Common myeloid progenitor, CD34-positive (primary cell): ENCODE results near the gene LRRC32.

Experiments used
- CTCF ChIA-PET: fragments of 350-600 bp; sonication (Branson Sonifier 250); formaldehyde crosslinking; loops from one replicate; lab custom pipeline; 2021; ENCODE audit warnings: antibody characterized with exemption; lab: Charles Lee
- POLR2A ChIA-PET: fragments of 350-600 bp; sonication (Branson Sonifier 250); formaldehyde crosslinking; loops from one replicate; lab custom pipeline; 2021; ENCODE audit warnings: antibody characterized with exemption; lab: Charles Lee
- DNase-seq, 3 donors: peaks; one replicate each; pipeline versions ENCODE4 v3.0.0 to v3.0.0-alpha.2; 2013
- H3K27ac ChIP-seq, 2 experiments: 1 replicate in 1 of 2; 2 replicates in 1 of 2; pipeline ENCODE4 v1.7.0; 2013; ENCODE audit warnings: inconsistent platforms in 2 of 2, low read length in 2 of 2, mild to moderate bottlenecking in 2 of 2, low read depth in 1 of 2, moderate library complexity in 1 of 2; ENCODE audit not compliant: severe bottlenecking in 2 of 2, insufficient read depth in 1 of 2, poor library complexity in 1 of 2
- H3K27me3 ChIP-seq, 5 experiments: replicated peaks in 2 of 5; 1 replicate in 3 of 5; 2 replicates in 2 of 5; pipeline versions ENCODE4 v1.6.1 to v1.7.0; 2013; ENCODE audit warnings: low read length in 4 of 5, mild to moderate bottlenecking in 2 of 5, moderate library complexity in 2 of 5, inconsistent platforms in 1 of 5; ENCODE audit not compliant: insufficient read depth in 5 of 5, control insufficient read depth in 4 of 5
- H3K36me3 ChIP-seq, 4 experiments: 1 replicate in 2 of 4; 2 replicates in 2 of 4; pipeline versions ENCODE4 v1.6.1 to v1.7.0; 2013; ENCODE audit warnings: low read length in 3 of 4, control low read depth in 1 of 4, mild to moderate bottlenecking in 1 of 4; ENCODE audit not compliant: control insufficient read depth in 4 of 4, insufficient read depth in 4 of 4
- H3K4me1 ChIP-seq, 4 experiments: 1 replicate in 3 of 4; 2 replicates in 1 of 4; pipeline versions ENCODE4 v1.6.1 to v1.7.1; 2013; ENCODE audit warnings: low read length in 3 of 4, mild to moderate bottlenecking in 3 of 4, control low read depth in 1 of 4, inconsistent platforms in 1 of 4, moderate library complexity in 1 of 4; ENCODE audit not compliant: control insufficient read depth in 4 of 4, insufficient read depth in 4 of 4; ENCODE audit errors: control extremely low read depth in 1 of 4
- H3K4me3 ChIP-seq, 7 experiments: 1 replicate in 4 of 7; 2 replicates in 3 of 7; pipeline versions ENCODE4 v1.5.1 to v1.7.0; 2013; ENCODE audit warnings: mild to moderate bottlenecking in 7 of 7, low read length in 6 of 7, moderate library complexity in 6 of 7, inconsistent platforms in 2 of 7, low read depth in 2 of 7, control low read depth in 1 of 7; ENCODE audit not compliant: insufficient read depth in 4 of 7, control insufficient read depth in 1 of 7; ENCODE audit errors: extremely low read depth in 1 of 7
- H3K9me3 ChIP-seq, 5 experiments: 1 replicate in 4 of 5; 2 replicates in 1 of 5; pipeline versions ENCODE4 v1.6.1 to v1.7.1; 2013; ENCODE audit warnings: low read length in 4 of 5, mild to moderate bottlenecking in 2 of 5, inconsistent platforms in 1 of 5, low read depth in 1 of 5, moderate library complexity in 1 of 5; ENCODE audit not compliant: control insufficient read depth in 4 of 5, insufficient read depth in 2 of 5; ENCODE audit errors: control extremely low read depth in 1 of 5
- WGBS: methylation state at CpG from one replicate; pipeline ENCODE4 v1.1.5; 2013; ENCODE audit not compliant: insufficient coverage; 5-methylcytosine and 5-hydroxymethylcytosine counted together

Gene LRRC32

DNA sequence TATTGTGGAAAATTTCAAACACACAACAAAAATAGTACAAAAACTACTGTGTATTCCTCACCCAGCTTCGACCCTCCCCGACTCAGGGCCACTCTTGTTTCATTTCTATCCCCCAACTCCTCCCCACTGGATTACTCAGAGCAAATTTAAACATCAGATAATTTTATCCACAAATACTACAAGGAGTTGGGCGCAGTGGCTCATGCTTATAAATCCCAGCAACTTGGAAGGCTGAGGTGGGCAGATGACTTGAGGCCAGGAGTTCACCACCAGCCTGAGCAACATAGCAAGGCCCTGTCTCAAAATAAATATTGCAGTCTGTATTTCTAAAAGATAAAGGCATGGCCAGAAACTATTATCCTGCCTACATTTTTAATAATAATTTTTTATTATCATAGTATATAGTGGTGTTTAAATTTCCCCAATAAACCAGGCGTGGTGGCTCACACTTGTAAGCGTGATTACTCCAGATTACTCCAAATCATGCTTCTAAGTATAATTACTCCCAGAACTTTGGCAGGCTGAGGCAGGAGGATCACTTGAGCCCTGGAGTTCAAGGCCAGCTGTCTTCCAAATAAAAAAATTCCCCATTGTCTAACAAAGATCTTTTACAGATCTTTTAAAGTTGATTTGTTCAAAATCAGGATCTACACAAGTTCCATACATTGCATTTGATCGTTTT lies 39.8 kb downstream of the LRRC32 start:
- peaks cover 0 to 4% (median 2%) of the 10 kb centered on the region in 5 experiments for H3K9me3 ChIP-seq
- H3K27ac ChIP-seq = no peak overlapping the region
- 72% methylated on average over 3 of the region's 6 CpGs for WGBS
- peak in 2 of 3 donors; percentile 29 to 40 for DNase-seq
- no peaks in the 10 kb centered on the region for H3K36me3 ChIP-seq
- peaks cover 0 to 4% (median 0%) of the 10 kb centered on the region in 5 experiments for H3K27me3 ChIP-seq
- peak overlapping the region in 2 of 7 experiments; percentile 34 to 50 for H3K4me3 ChIP-seq
- POLR2A ChIA-PET = no interaction called here
- CTCF ChIA-PET = interaction anchor here (1.6 to 2.9 kb wide), 2 partner anchors 20 to 39 kb away, joined by 5 to 20 read pairs; partner anchors contain the start of gene LRRC32
- peaks cover 7 to 37% (median 35%) of the 10 kb centered on the region in 4 experiments for H3K4me1 ChIP-seq

- Histone ChIP-seq H3K36me3 (no peaks in the 10 kb centered on the region), H3K27me3 (peaks cover 0 to 10% (median 3%) of the 10 kb centered on the region in 5 experiments), H3K4me3 (peak overlapping the region in 2 of 7 experiments; percentile 34 to 50), H3K27ac (no peak overlapping the region), H3K9me3 (peaks cover 0 to 8% (median 6%) of the 10 kb centered on the region in 5 experiments), H3K4me1 (peaks cover 7 to 37% (median 35%) of the 10 kb centered on the region in 4 experiments)
- POLR2A ChIA-PET = no interaction called here
- CTCF ChIA-PET = interaction anchor here (0.9 to 2.9 kb wide), 4 partner anchors 19 to 40 kb away, joined by 5 to 20 read pairs (median 6); partner anchors contain the start of gene LRRC32
- peak; percentile 33 to 57 (median 49) for DNase-seq
- 3% methylated on average over 11 of the region's 11 CpGs for WGBS
Measured at GRCh38 chr11:76629853-76630599, 40.5 kb downstream of the LRRC32 start.

DNA sequence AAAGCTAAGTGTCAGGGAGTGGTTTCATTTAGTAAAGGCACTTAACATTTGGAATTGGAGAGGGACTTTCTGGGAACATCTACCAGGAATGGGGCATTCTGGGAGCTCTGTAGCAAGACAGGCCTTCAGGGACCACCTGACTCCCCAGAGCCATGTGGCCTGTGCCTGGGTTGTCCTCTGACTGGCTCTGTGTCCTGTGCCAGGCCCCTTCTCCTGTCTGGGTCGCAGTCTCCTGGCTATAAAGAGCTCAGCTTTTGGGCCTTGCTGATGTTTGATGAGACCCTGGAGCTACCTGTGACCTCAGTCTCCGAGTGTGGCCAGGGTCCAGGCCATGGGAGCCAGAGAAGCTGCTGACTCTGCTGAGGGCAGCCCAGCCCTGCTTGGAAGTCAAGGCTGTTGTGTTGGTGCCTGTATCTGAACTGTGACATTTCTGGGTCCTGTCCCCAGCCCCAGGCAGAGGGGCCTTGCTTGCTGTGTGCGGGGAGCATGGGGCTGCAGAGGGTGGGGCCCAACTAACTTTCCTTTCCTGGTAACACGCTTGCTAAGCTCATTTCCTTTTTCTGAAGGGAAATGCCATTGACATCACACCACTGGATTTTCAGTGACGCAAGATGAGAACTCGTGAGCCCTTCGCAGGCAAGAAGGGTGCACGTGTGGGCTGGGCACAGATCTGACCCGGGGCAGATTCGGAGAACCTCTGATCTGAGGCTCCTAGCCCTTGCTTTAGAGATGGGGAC lies 41.3 kb downstream of the LRRC32 start:
- Histone ChIP-seq H3K4me1 (peaks cover 7 to 37% (median 35%) of the 10 kb centered on the region in 4 experiments), H3K36me3 (no peaks in the 10 kb centered on the region), H3K27me3 (peaks cover 0 to 12% (median 3%) of the 10 kb centered on the region in 5 experiments), H3K27ac (no peak overlapping the region), H3K9me3 (peaks cover 0 to 8% (median 6%) of the 10 kb centered on the region in 5 experiments), H3K4me3 (peak overlapping the region in 1 of 7 experiments; percentile 50)
- ChIA-PET CTCF (interaction anchor here (0.9 to 2.9 kb wide), 7 partner anchors 18 to 51 kb away, joined by 3 to 20 read pairs (median 5); partner anchors contain the start of gene LRRC32), POLR2A (no interaction called here)
- 50% methylated on average over 7 of the region's 10 CpGs for WGBS
- DNase-seq = peak; percentile 79 to 83 (median 80)

DNA sequence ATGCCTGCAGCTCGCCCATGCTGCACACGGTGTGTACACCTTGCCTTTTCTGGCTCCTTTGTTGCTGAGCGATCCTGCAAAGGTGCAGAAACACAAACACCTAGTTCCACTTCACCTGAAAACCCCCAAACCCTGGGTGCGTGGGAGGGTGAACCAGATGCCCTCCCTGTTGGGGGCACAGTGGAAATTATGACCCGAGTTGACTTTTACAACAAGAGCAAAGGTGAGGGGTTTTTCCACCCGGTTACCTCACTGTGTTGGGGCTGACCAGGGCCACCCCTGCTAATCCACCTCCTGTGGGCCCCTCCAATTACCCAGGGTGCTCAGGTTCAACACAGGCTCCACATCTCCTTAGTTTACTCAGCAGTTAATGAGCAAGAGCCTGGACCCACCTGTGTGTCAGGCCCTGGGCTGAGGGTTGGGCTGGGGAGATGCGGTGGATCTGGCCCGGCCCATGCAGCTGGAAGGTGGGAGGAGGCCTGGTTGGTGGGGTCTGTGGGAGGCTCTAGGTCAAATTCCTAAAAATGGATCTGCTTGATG lies 42.1 kb downstream of the LRRC32 start:
- no peaks in the 10 kb centered on the region for H3K36me3 ChIP-seq
- 92% methylated on average over 6 of the region's 8 CpGs for WGBS
- ChIA-PET POLR2A (no interaction called here), CTCF (interaction anchor here (1.0 to 2.9 kb wide), 5 partner anchors 17 to 52 kb away, joined by 3 to 20 read pairs (median 5); no protein-coding TSS in a partner anchor)
- peaks cover 0 to 8% (median 6%) of the 10 kb centered on the region in 5 experiments for H3K9me3 ChIP-seq
- peaks cover 7 to 37% (median 35%) of the 10 kb centered on the region in 4 experiments for H3K4me1 ChIP-seq
- DNase-seq = no peak
- no peak overlapping the region for H3K4me3 ChIP-seq
- no peak overlapping the region for H3K27ac ChIP-seq
- H3K27me3 ChIP-seq = peaks cover 0 to 12% (median 3%) of the 10 kb centered on the region in 5 experiments

- no peaks in the 10 kb centered on the region for H3K36me3 ChIP-seq
- H3K4me3 ChIP-seq = no peak overlapping the region
- peaks cover 7 to 37% (median 35%) of the 10 kb centered on the region in 4 experiments for H3K4me1 ChIP-seq
- WGBS = 70% methylated on average over 4 of the region's 7 CpGs
- H3K9me3 ChIP-seq = peaks cover 0 to 8% (median 6%) of the 10 kb centered on the region in 5 experiments
- ChIA-PET POLR2A (interaction anchor here (1.1 kb wide), 1 partner anchor 51 kb away, joined by 3 read pairs; no protein-coding TSS in a partner anchor), CTCF (interaction anchor here (0.7 to 3.1 kb wide), 4 partner anchors 23 to 52 kb away, joined by 4 to 15 read pairs (median 7); partner anchors contain the start of gene LRRC32)
- H3K27me3 ChIP-seq = peaks cover 0 to 12% (median 3%) of the 10 kb centered on the region in 5 experiments
- no peak overlapping the region for H3K27ac ChIP-seq
- DNase-seq = peak in 2 of 3 donors; percentile 43 to 53
Measured at GRCh38 chr11:76627606-76628005, 42.9 kb downstream of the LRRC32 start.

GRCh38 chr11:76626921-76627401 lies 43.6 kb downstream of the LRRC32 start:
- ChIA-PET POLR2A (interaction anchor here (0.7 to 1.1 kb wide), 2 partner anchors 44 to 51 kb away, joined by 3 to 4 read pairs; partner anchors contain the start of gene LRRC32), CTCF (interaction anchor here (1.2 to 3.1 kb wide), 4 partner anchors 22 to 55 kb away, joined by 3 to 15 read pairs (median 6); partner anchors contain the start of gene LRRC32)
- H3K36me3 ChIP-seq = no peaks in the 10 kb centered on the region
- peak overlapping the region in 1 of 7 experiments; percentile 44 for H3K4me3 ChIP-seq
- DNase-seq = peak; percentile 87 to 98 (median 98)
- peaks cover 0 to 8% (median 6%) of the 10 kb centered on the region in 5 experiments for H3K9me3 ChIP-seq
- peaks cover 7 to 37% (median 35%) of the 10 kb centered on the region in 4 experiments for H3K4me1 ChIP-seq
- H3K27me3 ChIP-seq = peaks cover 0 to 12% (median 3%) of the 10 kb centered on the region in 5 experiments
- WGBS = 0% methylated on average over 4 of the region's 6 CpGs
- H3K27ac ChIP-seq = no peak overlapping the region
